ENCODE data around the gene ABCA9.

Gene ABCA9

GRCh38 chr17:68941761-68942160, 119.0 kb downstream of the ABCA9 start:
- Histone ChIP-seq H3K36me3 (ENCODE audit: insufficient read depth, low read length) (no peaks in the 10 kb centered on the region), H3K27me3 (ENCODE audit: insufficient read depth, low read length, poor library complexity) (no peaks in the 10 kb centered on the region), H3K4me3 (ENCODE audit: low read depth in 1 of 2, low read length in 2 of 2) (no peak overlapping the region), H4K20me1 (ENCODE audit: insufficient read depth, low read length) (no peaks in the 10 kb centered on the region), H3K9me3 (ENCODE audit: insufficient read depth, low read length, severe bottlenecking) (no peaks in the 10 kb centered on the region), H3K27ac (ENCODE audit: low read length) (no peak overlapping the region), H3K79me2 (ENCODE audit: insufficient read depth, low read length) (no peaks in the 10 kb centered on the region), H2AFZ (ENCODE audit: low read depth, low read length) (no peak overlapping the region), H3K4me1 (ENCODE audit: insufficient read depth, low read length) (no peaks in the 10 kb centered on the region), H3K4me2 (ENCODE audit: insufficient read depth, low read length) (no peak overlapping the region), H3K9ac (ENCODE audit: low read depth, low read length) (no peak overlapping the region)
- no peak for TF ChIP-seq EZH2 (IDR thresholded peaks at IDR 0.05; ENCODE audit: borderline replicate concordance, low read depth, low read length, severe bottlenecking)
- DNase-seq (no peak), ATAC-seq (ENCODE audit: insufficient read depth, low read depth) (no peak)

GRCh38 chr17:68939195-68939594, 121.5 kb downstream of the ABCA9 start:
- no peak overlapping the region for H3K4me2 ChIP-seq (ENCODE audit: insufficient read depth, low read length)
- ATAC-seq (ENCODE audit: insufficient read depth, low read depth) (no peak), DNase-seq (no peak)
- H3K27ac ChIP-seq (ENCODE audit: low read length) = no peak overlapping the region
- no peak overlapping the region for H3K9ac ChIP-seq (ENCODE audit: low read depth, low read length)
- TF ChIP-seq EZH2 (IDR thresholded peaks at IDR 0.05; ENCODE audit: borderline replicate concordance, low read depth, low read length, severe bottlenecking) = no peak
- no peak for TF ChIP-seq CTCF (IDR thresholded peaks at IDR 0.05; ENCODE audit: borderline replicate concordance, extremely low read depth, low read length, poor library complexity, severe bottlenecking)
- H3K79me2 ChIP-seq (ENCODE audit: insufficient read depth, low read length) = no peaks in the 10 kb centered on the region
- H3K9me3 ChIP-seq (ENCODE audit: insufficient read depth, low read length, severe bottlenecking) = no peaks in the 10 kb centered on the region
- no peak overlapping the region for H2AFZ ChIP-seq (ENCODE audit: low read depth, low read length)
- no peaks in the 10 kb centered on the region for H3K36me3 ChIP-seq (ENCODE audit: insufficient read depth, low read length)
- H3K4me3 ChIP-seq (ENCODE audit: low read depth in 1 of 2, low read length in 2 of 2) = no peak overlapping the region
- no peaks in the 10 kb centered on the region for H3K4me1 ChIP-seq (ENCODE audit: insufficient read depth, low read length)
- H3K27me3 ChIP-seq (ENCODE audit: insufficient read depth, low read length, poor library complexity) = no peaks in the 10 kb centered on the region
- no peaks in the 10 kb centered on the region for H4K20me1 ChIP-seq (ENCODE audit: insufficient read depth, low read length)

GRCh38 chr17:68937890-68938514, 122.7 kb downstream of the ABCA9 start:
- TF ChIP-seq EZH2 (IDR thresholded peaks at IDR 0.05; ENCODE audit: borderline replicate concordance, low read depth, low read length, severe bottlenecking) = no peak
- TF ChIP-seq CTCF (IDR thresholded peaks at IDR 0.05; ENCODE audit: borderline replicate concordance, extremely low read depth, low read length, poor library complexity, severe bottlenecking) = no peak
- Histone ChIP-seq H3K9ac (ENCODE audit: low read depth, low read length) (no peak overlapping the region), H3K79me2 (ENCODE audit: insufficient read depth, low read length) (no peaks in the 10 kb centered on the region), H4K20me1 (ENCODE audit: insufficient read depth, low read length) (no peaks in the 10 kb centered on the region), H3K4me3 (ENCODE audit: low read depth in 1 of 2, low read length in 2 of 2) (no peak overlapping the region), H2AFZ (ENCODE audit: low read depth, low read length) (no peak overlapping the region), H3K9me3 (ENCODE audit: insufficient read depth, low read length, severe bottlenecking) (no peaks in the 10 kb centered on the region), H3K27me3 (ENCODE audit: insufficient read depth, low read length, poor library complexity) (no peaks in the 10 kb centered on the region), H3K4me1 (ENCODE audit: insufficient read depth, low read length) (no peaks in the 10 kb centered on the region), H3K4me2 (ENCODE audit: insufficient read depth, low read length) (no peak overlapping the region), H3K27ac (ENCODE audit: low read length) (no peak overlapping the region), H3K36me3 (ENCODE audit: insufficient read depth, low read length) (no peaks in the 10 kb centered on the region)
- ATAC-seq (ENCODE audit: insufficient read depth, low read depth) (no peak), DNase-seq (no peak)

- H3K36me3 ChIP-seq (ENCODE audit: insufficient read depth, low read length) = no peaks in the 10 kb centered on the region
- no peak for TF ChIP-seq EZH2 (IDR thresholded peaks at IDR 0.05; ENCODE audit: borderline replicate concordance, low read depth, low read length, severe bottlenecking)
- no peak for TF ChIP-seq CTCF (IDR thresholded peaks at IDR 0.05; ENCODE audit: borderline replicate concordance, extremely low read depth, low read length, poor library complexity, severe bottlenecking)
- no peak overlapping the region for H3K9ac ChIP-seq (ENCODE audit: low read depth, low read length)
- no peaks in the 10 kb centered on the region for H4K20me1 ChIP-seq (ENCODE audit: insufficient read depth, low read length)
- no peaks in the 10 kb centered on the region for H3K4me1 ChIP-seq (ENCODE audit: insufficient read depth, low read length)
- H3K27ac ChIP-seq (ENCODE audit: low read length) = no peak overlapping the region
- H2AFZ ChIP-seq (ENCODE audit: low read depth, low read length) = no peak overlapping the region
- no peaks in the 10 kb centered on the region for H3K9me3 ChIP-seq (ENCODE audit: insufficient read depth, low read length, severe bottlenecking)
- no peak for ATAC-seq (ENCODE audit: insufficient read depth, low read depth)
- H3K4me2 ChIP-seq (ENCODE audit: insufficient read depth, low read length) = no peak overlapping the region
- no peak for DNase-seq
- H3K4me3 ChIP-seq (ENCODE audit: low read depth in 1 of 2, low read length in 2 of 2) = no peak overlapping the region
- peaks cover 8% of the 10 kb centered on the region for H3K27me3 ChIP-seq (ENCODE audit: insufficient read depth, low read length, poor library complexity)
- no peaks in the 10 kb centered on the region for H3K79me2 ChIP-seq (ENCODE audit: insufficient read depth, low read length)
Observed at GRCh38 chr17:68927516-68927915, 133.2 kb downstream of the ABCA9 start.

Data from DND-41 (cell line).